ENCODE results near the gene SPEG. TPM values are rescaled to one million over a fixed set of nuclear protein-coding genes. Genes with fewer than 3 reads are reported as not detected.

SPEG gene
- total RNA-seq, 1 experiment from 2014 or later, result 56.6 TPM

DNA sequence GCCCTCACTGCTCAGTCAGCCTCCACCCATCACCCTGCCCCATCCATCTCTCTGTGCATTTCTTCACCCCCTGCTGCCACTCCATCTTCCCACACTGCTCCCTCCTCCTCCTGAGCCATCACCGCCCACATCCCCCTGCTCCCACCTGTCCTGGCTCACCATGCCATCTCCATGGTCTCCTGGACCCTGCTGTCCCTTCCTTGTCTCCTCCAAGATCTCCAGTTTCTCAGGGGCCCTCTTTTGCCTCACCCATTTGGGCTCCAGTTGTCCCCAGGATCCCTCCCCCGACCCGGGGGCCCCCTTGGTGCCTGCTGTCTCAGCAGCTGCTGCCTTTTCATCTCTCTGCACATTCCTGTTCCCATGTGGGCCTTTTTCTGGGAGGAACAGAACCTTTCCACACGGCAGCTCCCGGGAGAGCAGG lies 10.6 kb downstream of the SPEG start:
- Histone ChIP-seq H3K4me2 (ENCODE audit: low read length) (no peak overlapping the region), H3K27ac (ENCODE audit: low read depth, low read length) (no peak overlapping the region; the same call in 1 of the 2 replicates), H3K4me3 (replicated peaks in 1 of 2; ENCODE audit: low read depth in 1 of 2, low read length in 2 of 2) (no peak overlapping the region), H3K9me3 (ENCODE audit: control insufficient read depth in 1 of 2, insufficient read depth in 1 of 2, low read depth in 1 of 2, low read length in 2 of 2) (no peaks in the 10 kb centered on the region), H4K20me1 (ENCODE audit: insufficient read depth) (no peaks in the 10 kb centered on the region), H3K4me1 (ENCODE audit: control insufficient read depth in 1 of 2, insufficient read depth in 2 of 2, low read length in 2 of 2) (peaks cover 12 to 32% of the 10 kb centered on the region in 2 experiments), H3K36me3 (ENCODE audit: control insufficient read depth in 1 of 2, insufficient read depth in 2 of 2, low read length in 2 of 2) (peaks cover 0 to 3% of the 10 kb centered on the region in 2 experiments; a peak in 1 of 4 replicates), H3K9ac (ENCODE audit: low read length) (no peak overlapping the region), H3K27me3 (ENCODE audit: insufficient read depth, low read length) (no peaks in the 10 kb centered on the region), H2AFZ (ENCODE audit: low read depth, low read length, poor library complexity, severe bottlenecking) (no peak overlapping the region), H3K79me2 (ENCODE audit: insufficient read depth, low read length) (no peaks in the 10 kb centered on the region), H3K9me2 (ENCODE audit: insufficient read depth) (no peaks in the 10 kb centered on the region)
- intact Hi-C loops (cut with micrococcal nuclease), result no loop called here
- ChIA-PET CTCF (interaction anchor here (1.3 kb wide), 1 partner anchor 50 kb away, joined by 3 read pairs; no protein-coding TSS in a partner anchor), RAD21 (ENCODE audit: low non-redundant PET in 1 of 2, low total read pairs in 2 of 2, uncharacterized antibody in 2 of 2, unreplicated experiment in 2 of 2) (no interaction called here), POLR2A (no interaction called here)
- no peak for ATAC-seq
- no peak for DNase-seq (ENCODE audit: low read depth, low spot score)
- BruUV-seq (replicated peaks), result no TSS peak
- TF ChIP-seq SP1 (IDR thresholded peaks at IDR 0.05; ENCODE audit: low read depth) (no peak), EZH2 (IDR thresholded peaks at IDR 0.05) (no peak), CEBPB (IDR thresholded peaks at IDR 0.05; ENCODE audit: low read depth) (no peak), YY1 (IDR thresholded peaks at IDR 0.05; ENCODE audit: extremely low read depth, insufficient replicate concordance, low read depth, low read length) (no peak), CBX3 (IDR thresholded peaks at IDR 0.05; ENCODE audit: low read depth) (no peak), JUND (IDR thresholded peaks at IDR 0.05) (no peak), EGR1 (IDR thresholded peaks at IDR 0.05; ENCODE audit: low read depth) (no peak), RAD21 (IDR thresholded peaks at IDR 0.05; ENCODE audit: low read depth) (no peak), SIN3A (IDR thresholded peaks at IDR 0.05; ENCODE audit: low read depth) (no peak), ZNF274 (IDR thresholded peaks at IDR 0.05; ENCODE audit: low read depth, low read length) (no peak), POLR2AphosphoS5 (IDR thresholded peaks at IDR 0.05; ENCODE audit: low read depth, low read length) (no peak), ELF1 (IDR thresholded peaks at IDR 0.05; ENCODE audit: borderline replicate concordance, low read depth) (no peak)
- TF ChIP-seq, protein P1, sequence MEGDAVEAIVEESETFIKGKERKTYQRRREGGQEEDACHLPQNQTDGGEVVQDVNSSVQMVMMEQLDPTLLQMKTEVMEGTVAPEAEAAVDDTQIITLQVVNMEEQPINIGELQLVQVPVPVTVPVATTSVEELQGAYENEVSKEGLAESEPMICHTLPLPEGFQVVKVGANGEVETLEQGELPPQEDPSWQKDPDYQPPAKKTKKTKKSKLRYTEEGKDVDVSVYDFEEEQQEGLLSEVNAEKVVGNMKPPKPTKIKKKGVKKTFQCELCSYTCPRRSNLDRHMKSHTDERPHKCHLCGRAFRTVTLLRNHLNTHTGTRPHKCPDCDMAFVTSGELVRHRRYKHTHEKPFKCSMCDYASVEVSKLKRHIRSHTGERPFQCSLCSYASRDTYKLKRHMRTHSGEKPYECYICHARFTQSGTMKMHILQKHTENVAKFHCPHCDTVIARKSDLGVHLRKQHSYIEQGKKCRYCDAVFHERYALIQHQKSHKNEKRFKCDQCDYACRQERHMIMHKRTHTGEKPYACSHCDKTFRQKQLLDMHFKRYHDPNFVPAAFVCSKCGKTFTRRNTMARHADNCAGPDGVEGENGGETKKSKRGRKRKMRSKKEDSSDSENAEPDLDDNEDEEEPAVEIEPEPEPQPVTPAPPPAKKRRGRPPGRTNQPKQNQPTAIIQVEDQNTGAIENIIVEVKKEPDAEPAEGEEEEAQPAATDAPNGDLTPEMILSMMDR (IDR thresholded peaks at IDR 0.05 in 2 of 3, conservative IDR thresholded peaks at IDR 0.05 in 1 of 3; ENCODE audit: borderline replicate concordance in 1 of 3, insufficient read depth in 1 of 3, low read depth in 2 of 3, low read length in 2 of 3), result no peak
- TF ChIP-seq, protein P2, sequence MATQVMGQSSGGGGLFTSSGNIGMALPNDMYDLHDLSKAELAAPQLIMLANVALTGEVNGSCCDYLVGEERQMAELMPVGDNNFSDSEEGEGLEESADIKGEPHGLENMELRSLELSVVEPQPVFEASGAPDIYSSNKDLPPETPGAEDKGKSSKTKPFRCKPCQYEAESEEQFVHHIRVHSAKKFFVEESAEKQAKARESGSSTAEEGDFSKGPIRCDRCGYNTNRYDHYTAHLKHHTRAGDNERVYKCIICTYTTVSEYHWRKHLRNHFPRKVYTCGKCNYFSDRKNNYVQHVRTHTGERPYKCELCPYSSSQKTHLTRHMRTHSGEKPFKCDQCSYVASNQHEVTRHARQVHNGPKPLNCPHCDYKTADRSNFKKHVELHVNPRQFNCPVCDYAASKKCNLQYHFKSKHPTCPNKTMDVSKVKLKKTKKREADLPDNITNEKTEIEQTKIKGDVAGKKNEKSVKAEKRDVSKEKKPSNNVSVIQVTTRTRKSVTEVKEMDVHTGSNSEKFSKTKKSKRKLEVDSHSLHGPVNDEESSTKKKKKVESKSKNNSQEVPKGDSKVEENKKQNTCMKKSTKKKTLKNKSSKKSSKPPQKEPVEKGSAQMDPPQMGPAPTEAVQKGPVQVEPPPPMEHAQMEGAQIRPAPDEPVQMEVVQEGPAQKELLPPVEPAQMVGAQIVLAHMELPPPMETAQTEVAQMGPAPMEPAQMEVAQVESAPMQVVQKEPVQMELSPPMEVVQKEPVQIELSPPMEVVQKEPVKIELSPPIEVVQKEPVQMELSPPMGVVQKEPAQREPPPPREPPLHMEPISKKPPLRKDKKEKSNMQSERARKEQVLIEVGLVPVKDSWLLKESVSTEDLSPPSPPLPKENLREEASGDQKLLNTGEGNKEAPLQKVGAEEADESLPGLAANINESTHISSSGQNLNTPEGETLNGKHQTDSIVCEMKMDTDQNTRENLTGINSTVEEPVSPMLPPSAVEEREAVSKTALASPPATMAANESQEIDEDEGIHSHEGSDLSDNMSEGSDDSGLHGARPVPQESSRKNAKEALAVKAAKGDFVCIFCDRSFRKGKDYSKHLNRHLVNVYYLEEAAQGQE (IDR thresholded peaks at IDR 0.05; ENCODE audit: low read depth), result no peak
- TF ChIP-seq, protein P3, sequence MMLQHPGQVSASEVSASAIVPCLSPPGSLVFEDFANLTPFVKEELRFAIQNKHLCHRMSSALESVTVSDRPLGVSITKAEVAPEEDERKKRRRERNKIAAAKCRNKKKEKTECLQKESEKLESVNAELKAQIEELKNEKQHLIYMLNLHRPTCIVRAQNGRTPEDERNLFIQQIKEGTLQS (IDR thresholded peaks at IDR 0.05), result no peak
